Upper lobe of right lung (tissue), 1 donor: ENCODE results near the gene GRM5. TPM values are rescaled to one million over a fixed set of nuclear protein-coding genes. Genes with fewer than 3 reads are reported as not detected.

Experiments
- ATAC-seq: fragments of 200-7000 bp; cut with Tn5 transposase; one replicate; pipeline ENCODE4 v1.9.1; 2020; ENCODE audit warnings: mild to moderate bottlenecking, moderate library complexity
- DNase-seq: peaks from one replicate; pipeline ENCODE4 v3.0.0-alpha.2; 2020
- H3K27ac ChIP-seq: fragments of 200-600 bp; one replicate; pipeline ENCODE4 v1.8.0; 2022
- H3K27me3 ChIP-seq: fragments of 200-600 bp; one replicate; pipeline ENCODE4 v1.8.0; 2022; ENCODE audit warnings: mild to moderate bottlenecking
- H3K36me3 ChIP-seq: fragments of 200-600 bp; one replicate; pipeline ENCODE4 v1.8.0; 2022
- H3K4me1 ChIP-seq: fragments of 200-600 bp; one replicate; pipeline ENCODE4 v1.8.0; 2022
- H3K4me3 ChIP-seq: fragments of 200-600 bp; one replicate; pipeline ENCODE4 v1.8.0; 2022; ENCODE audit warnings: mild to moderate bottlenecking
- H3K9me3 ChIP-seq: fragments of 200-600 bp; one replicate; pipeline ENCODE4 v1.8.0; 2022
- intact Hi-C: fragments of 100-400 bp; cut with DNase I; formaldehyde crosslinking; loops from one replicate; pipeline ENCODE4 v1.11.0; 2022
- total RNA-seq: library from RNA; stranded (reverse); fragmentation: NEBNext Ultra II Directional; extraction: Animal tissue kit (Norgen Biotek cat#: 25700); gene quantifications from one replicate; pipeline ENCODE4 v1.2.1, GENCODE V29; 2021
- TF ChIP-seq, protein P1 (sequence below): fragments of 200-600 bp; IDR thresholded peaks from one replicate; pipeline ENCODE4 v1.8.0; 2022; ENCODE audit warnings: antibody characterized with exemption
- donor health status: DM: no; HTN: yes; CAD: no; lungs with severe emphysema.

GRM5 gene
- total RNA-seq, 1 donor from 2014 or later: 0.06 TPM

DNA sequence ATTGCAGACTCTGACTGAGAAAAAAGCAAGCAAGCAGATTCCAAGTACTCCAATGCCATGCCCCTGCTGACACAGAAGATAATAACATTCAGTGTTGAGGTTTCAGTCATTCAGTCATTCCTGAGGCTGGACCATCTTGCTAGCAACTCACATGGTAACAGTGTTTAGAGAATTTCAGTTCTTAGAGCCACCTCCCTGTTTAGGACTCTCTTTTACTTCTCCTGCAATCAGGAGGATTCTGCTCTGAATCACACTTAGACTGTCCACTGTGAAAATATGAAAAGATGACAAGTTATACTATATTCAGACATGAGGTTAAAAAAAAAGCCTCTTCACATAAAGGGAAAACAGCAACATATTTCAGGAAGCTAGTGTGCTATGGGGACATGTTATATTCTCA is 544.4 kb downstream of the GRM5 start:
- TF ChIP-seq, protein P1, sequence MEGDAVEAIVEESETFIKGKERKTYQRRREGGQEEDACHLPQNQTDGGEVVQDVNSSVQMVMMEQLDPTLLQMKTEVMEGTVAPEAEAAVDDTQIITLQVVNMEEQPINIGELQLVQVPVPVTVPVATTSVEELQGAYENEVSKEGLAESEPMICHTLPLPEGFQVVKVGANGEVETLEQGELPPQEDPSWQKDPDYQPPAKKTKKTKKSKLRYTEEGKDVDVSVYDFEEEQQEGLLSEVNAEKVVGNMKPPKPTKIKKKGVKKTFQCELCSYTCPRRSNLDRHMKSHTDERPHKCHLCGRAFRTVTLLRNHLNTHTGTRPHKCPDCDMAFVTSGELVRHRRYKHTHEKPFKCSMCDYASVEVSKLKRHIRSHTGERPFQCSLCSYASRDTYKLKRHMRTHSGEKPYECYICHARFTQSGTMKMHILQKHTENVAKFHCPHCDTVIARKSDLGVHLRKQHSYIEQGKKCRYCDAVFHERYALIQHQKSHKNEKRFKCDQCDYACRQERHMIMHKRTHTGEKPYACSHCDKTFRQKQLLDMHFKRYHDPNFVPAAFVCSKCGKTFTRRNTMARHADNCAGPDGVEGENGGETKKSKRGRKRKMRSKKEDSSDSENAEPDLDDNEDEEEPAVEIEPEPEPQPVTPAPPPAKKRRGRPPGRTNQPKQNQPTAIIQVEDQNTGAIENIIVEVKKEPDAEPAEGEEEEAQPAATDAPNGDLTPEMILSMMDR: no peak
- H3K4me3 ChIP-seq: no peak overlapping the region

DNA sequence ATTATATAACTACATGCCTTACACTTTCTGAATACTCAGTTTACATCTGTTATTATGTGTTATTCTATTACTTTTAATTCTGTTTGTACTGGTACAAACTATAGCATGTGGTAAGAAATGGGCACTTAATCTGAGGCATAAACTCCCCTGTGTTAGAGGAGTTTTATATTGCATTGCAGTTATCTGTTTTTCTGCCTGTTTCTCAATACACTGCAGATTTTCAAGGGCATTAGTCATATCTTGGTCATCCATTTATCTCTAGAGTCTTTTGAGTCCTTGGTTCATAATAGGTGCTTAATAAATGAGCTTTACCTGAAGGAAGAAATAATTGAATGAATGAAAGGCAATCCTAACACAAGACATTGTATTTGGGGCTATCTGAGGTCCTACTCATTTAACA is 545.4 kb downstream of the GRM5 start:
- H3K4me1 ChIP-seq: no peaks in the 10 kb centered on the region
- intact Hi-C loops: no loop called here
- DNase-seq (no peak), ATAC-seq (no peak)
- H3K27me3 ChIP-seq: no peaks in the 10 kb centered on the region
- no peak overlapping the region for H3K4me3 ChIP-seq
- no peaks in the 10 kb centered on the region for H3K9me3 ChIP-seq
- no peaks in the 10 kb centered on the region for H3K36me3 ChIP-seq
- H3K27ac ChIP-seq: no peak overlapping the region
- TF ChIP-seq, protein P1: no peak

More for the DNA sequence above, 544.4 kb downstream of the GRM5 start:
- Histone ChIP-seq H3K27me3 (no peaks in the 10 kb centered on the region), H3K4me1 (no peaks in the 10 kb centered on the region), H3K27ac (no peak overlapping the region), H3K9me3 (no peaks in the 10 kb centered on the region), H3K36me3 (no peaks in the 10 kb centered on the region)
- ATAC-seq: no peak
- intact Hi-C loops: no loop called here
- DNase-seq: no peak

DNA sequence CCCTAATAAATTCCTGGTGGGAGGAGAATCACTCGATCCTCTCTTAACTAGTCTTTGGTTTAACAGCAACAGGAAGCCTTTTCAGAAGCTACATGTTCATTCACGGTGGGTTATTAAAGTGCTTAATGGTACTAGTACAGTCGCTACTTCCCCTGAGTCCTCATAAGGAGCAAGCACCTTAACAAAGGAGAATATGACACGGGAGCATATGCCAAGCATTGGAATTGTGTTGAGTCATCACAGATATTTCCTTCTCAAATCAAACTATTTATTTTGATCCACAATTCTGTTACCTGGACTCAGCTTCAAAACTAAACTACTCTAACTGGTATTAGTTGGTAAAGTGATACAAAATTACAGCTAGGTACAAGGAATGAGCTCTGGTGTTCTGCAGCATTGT is 550.8 kb downstream of the GRM5 start:
- H3K4me1 ChIP-seq: no peaks in the 10 kb centered on the region
- ATAC-seq: no peak
- H3K27me3 ChIP-seq: peaks cover 8% of the 10 kb centered on the region
- no peak overlapping the region for H3K27ac ChIP-seq
- no peaks in the 10 kb centered on the region for H3K9me3 ChIP-seq
- intact Hi-C loops: no loop called here
- no peak overlapping the region for H3K4me3 ChIP-seq
- TF ChIP-seq, protein P1: no peak
- no peak for DNase-seq
- no peaks in the 10 kb centered on the region for H3K36me3 ChIP-seq

DNA sequence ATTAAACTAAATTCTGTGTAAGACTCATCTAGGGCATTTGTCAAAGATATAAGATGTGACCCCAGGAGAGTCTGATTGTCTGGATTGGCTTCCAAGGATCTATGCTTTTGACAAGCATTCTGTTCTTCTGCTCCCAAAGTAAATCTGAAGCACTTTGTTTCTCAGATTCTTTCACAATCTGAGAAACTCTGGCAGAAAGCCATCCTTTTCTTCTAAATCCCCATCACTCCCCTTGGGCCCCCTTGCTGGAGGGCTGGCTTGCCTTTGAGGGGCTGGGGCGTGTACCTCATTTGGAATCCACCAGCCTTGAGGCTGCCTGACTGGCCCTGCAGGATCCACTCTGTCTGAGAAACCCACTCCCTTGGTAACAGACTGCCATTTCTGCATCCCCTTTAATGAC is 554.8 kb downstream of the GRM5 start:
- no peak overlapping the region for H3K27ac ChIP-seq
- ATAC-seq (no peak), DNase-seq (no peak)
- H3K9me3 ChIP-seq: no peaks in the 10 kb centered on the region
- intact Hi-C loops: no loop called here
- peaks cover 32% of the 10 kb centered on the region for H3K27me3 ChIP-seq
- H3K4me1 ChIP-seq: no peaks in the 10 kb centered on the region
- TF ChIP-seq, protein P1: no peak
- no peak overlapping the region for H3K4me3 ChIP-seq
- no peaks in the 10 kb centered on the region for H3K36me3 ChIP-seq

DNA sequence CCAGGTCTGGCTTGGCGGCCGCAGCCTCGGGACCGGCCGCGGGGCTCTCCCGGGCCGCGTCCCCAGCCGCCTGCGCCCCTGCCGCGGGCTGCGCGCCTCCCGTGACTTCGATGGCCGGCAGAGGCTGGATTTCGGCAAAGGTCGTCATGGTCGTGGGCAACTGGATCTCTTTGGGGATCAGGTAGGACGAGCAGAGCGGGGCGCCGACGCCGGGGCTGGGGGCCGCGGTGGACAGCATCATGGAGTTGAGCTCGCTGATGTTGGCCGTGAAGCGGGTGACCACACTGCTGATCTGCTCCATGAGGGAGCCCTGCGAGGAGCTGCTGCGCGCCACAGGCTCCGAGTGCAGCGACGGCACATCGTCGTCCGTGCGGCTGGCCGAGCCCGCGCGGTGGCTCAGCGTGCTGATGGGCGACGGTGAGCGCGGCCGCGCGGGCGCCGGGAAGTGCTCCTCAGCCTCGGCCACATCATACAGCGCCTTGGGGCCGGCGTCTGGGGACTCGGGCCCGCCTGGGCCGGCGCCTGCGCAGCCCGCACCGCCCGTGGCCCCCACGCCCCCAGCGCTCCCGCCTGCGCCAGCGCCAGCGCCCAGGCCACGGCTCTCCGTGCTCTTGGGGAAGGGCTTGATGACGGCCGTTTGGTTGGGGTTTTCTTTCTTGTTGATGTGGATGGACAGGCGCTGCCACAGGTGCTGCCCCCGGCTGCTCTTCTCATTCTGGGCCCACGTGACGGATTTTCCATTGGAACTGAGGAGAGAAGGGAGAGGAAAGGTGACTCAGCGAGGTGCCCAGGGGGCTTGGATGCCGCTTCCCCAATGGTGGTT is 556.8 kb downstream of the GRM5 start:
- TF ChIP-seq, protein P1: no peak
- H3K36me3 ChIP-seq: no peaks in the 10 kb centered on the region
- DNase-seq (peak; percentile 73), ATAC-seq (peak; percentile 86)
- H3K9me3 ChIP-seq: no peaks in the 10 kb centered on the region
- H3K4me1 ChIP-seq: no peaks in the 10 kb centered on the region
- intact Hi-C loops: no loop called here
- peaks cover 32% of the 10 kb centered on the region for H3K27me3 ChIP-seq
- H3K4me3 ChIP-seq: peak overlapping the region; percentile 37
- H3K27ac ChIP-seq: no peak overlapping the region
